Ascending aorta (tissue), 2 donors: Measurements from ENCODE around the gene SULT1A2. TPM values are rescaled to one million over a fixed set of nuclear protein-coding genes. Genes with fewer than 3 reads are reported as not detected.
A peak's percentile ranks its signal among the peaks of the same experiment; 100 is the strongest.
"Not testable (repeated sequence)": the region's sequence is repeated elsewhere in the genome, so short reads cannot be mapped to it uniquely, and the experiment has no call there.

Experiments used
- DNase-seq, 2 donors: peaks; one replicate each; pipeline ENCODE4 v3.0.0-alpha.2; 2019; ENCODE audit warnings: low spot score in 2 of 2
- H3K27ac ChIP-seq, 2 donors: fragments of 200-600 bp; sonication (generic); one replicate each; pipeline ENCODE4 v1.5.1; 2016 to 2017; ENCODE audit warnings: mild to moderate bottlenecking in 1 of 2
- H3K27me3 ChIP-seq: fragments of 200-600 bp; sonication (generic); one replicate; pipeline ENCODE4 v1.5.1; 2017
- H3K36me3 ChIP-seq, 2 donors: fragments of 200-600 bp; sonication (generic); one replicate each; pipeline ENCODE4 v1.5.1; 2016
- H3K4me1 ChIP-seq, 2 donors: fragments of 200-600 bp; sonication (generic); one replicate each; pipeline ENCODE4 v1.5.1; 2016 to 2017; ENCODE audit warnings: mild to moderate bottlenecking in 1 of 2
- H3K4me3 ChIP-seq, 2 donors: fragments of 200-600 bp; sonication (generic); one replicate each; pipeline ENCODE4 v1.5.1; 2016 to 2017; ENCODE audit warnings: mild to moderate bottlenecking in 1 of 2
- H3K9me3 ChIP-seq, 2 donors: fragments of 200-600 bp; sonication (generic); one replicate each; pipeline ENCODE4 v1.5.1; 2016
- CTCF ChIP-seq, 3 experiments: fragments of 200-600 bp in 2 of 3; fragments of 450-650 bp in 1 of 3; sonication (generic) in 2 of 3; IDR thresholded peaks; one replicate each; pipeline ENCODE4 v1.5.1; 2016 to 2019; ENCODE audit warnings: antibody characterized with exemption in 3 of 3, mild to moderate bottlenecking in 1 of 3, moderate library complexity in 1 of 3
- intact Hi-C: fragments of 100-400 bp; cut with DNase I; formaldehyde crosslinking; loops from one replicate; pipeline ENCODE4 v1.15.1; 2023
- total RNA-seq: library from RNA; depleted of rRNA; stranded (reverse); fragments of >200 nt; gene quantifications from one replicate; pipeline ENCODE4 v1.1.0, GENCODE V29; 2016

SULT1A2 gene
- total RNA-seq, 1 donor from 2014 or later = 4.3 TPM

- peak in 1 of 2 donors; percentile 63 for DNase-seq
- H3K4me1 ChIP-seq = no peaks in the 10 kb centered on the region
- no peak for TF ChIP-seq CTCF (IDR thresholded peaks at IDR 0.05)
- H3K9me3 ChIP-seq = no peaks in the 10 kb centered on the region
- no peaks in the 10 kb centered on the region for H3K27me3 ChIP-seq
- H3K36me3 ChIP-seq = no peaks in the 10 kb centered on the region
- no peak overlapping the region for H3K4me3 ChIP-seq
- intact Hi-C loops = no loop called here
- H3K27ac ChIP-seq = no peak overlapping the region
Measured at GRCh38 chr16:28606291-28607115, 9.7 kb upstream of the SULT1A2 start.

- Histone ChIP-seq H3K4me1 (no peaks in the 10 kb centered on the region), H3K27me3 (no peaks in the 10 kb centered on the region), H3K27ac (no peak overlapping the region), H3K4me3 (no peak overlapping the region), H3K36me3 (no peaks in the 10 kb centered on the region), H3K9me3 (no peaks in the 10 kb centered on the region)
- no peak for DNase-seq
- TF ChIP-seq CTCF (IDR thresholded peaks at IDR 0.05) = no peak
- intact Hi-C loops = no loop called here
Measured at GRCh38 chr16:28604186-28604565, 7.3 kb upstream of the SULT1A2 start.

GRCh38 chr16:28603381-28604185 is 6.7 kb upstream of the SULT1A2 start:
- Histone ChIP-seq H3K27me3 (no peaks in the 10 kb centered on the region), H3K36me3 (no peaks in the 10 kb centered on the region), H3K9me3 (no peaks in the 10 kb centered on the region), H3K4me3 (no peak overlapping the region), H3K27ac (no peak overlapping the region), H3K4me1 (no peaks in the 10 kb centered on the region)
- no peak for TF ChIP-seq CTCF (IDR thresholded peaks at IDR 0.05)
- intact Hi-C loops = no loop called here
- DNase-seq = peak in 1 of 2 donors; percentile 64

GRCh38 chr16:28602529-28602928 is 5.7 kb upstream of the SULT1A2 start:
- no peaks in the 10 kb centered on the region for H3K27me3 ChIP-seq
- DNase-seq = no peak
- intact Hi-C loops = no loop called here
- H3K36me3 ChIP-seq = no peaks in the 10 kb centered on the region
- H3K4me3 ChIP-seq = no peak overlapping the region
- no peaks in the 10 kb centered on the region for H3K9me3 ChIP-seq
- H3K27ac ChIP-seq = no peak overlapping the region
- H3K4me1 ChIP-seq = no peaks in the 10 kb centered on the region
- TF ChIP-seq CTCF (IDR thresholded peaks at IDR 0.05) = no peak

GRCh38 chr16:28602062-28602461 is 5.2 kb upstream of the SULT1A2 start:
- DNase-seq, intact Hi-C loops, H3K4me3 ChIP-seq, H3K27me3 ChIP-seq, H3K9me3 ChIP-seq, H3K27ac ChIP-seq, H3K36me3 ChIP-seq, H3K4me1 ChIP-seq: not testable (repeated sequence)

GRCh38 chr16:28601589-28601988 is 4.7 kb upstream of the SULT1A2 start:
- intact Hi-C loops, DNase-seq: not testable (repeated sequence)

GRCh38 chr16:28600965-28601364 is 4.1 kb upstream of the SULT1A2 start:
- intact Hi-C loops, DNase-seq, H3K36me3 ChIP-seq: not testable (repeated sequence)

More at GRCh38 chr16:28601589-28601988, 4.7 kb upstream of the SULT1A2 start:
- not testable (repeated sequence) for H3K36me3 ChIP-seq, H3K27me3 ChIP-seq, H3K4me1 ChIP-seq, H3K4me3 ChIP-seq, H3K9me3 ChIP-seq, H3K27ac ChIP-seq

GRCh38 chr16:28599377-28600285 is 2.8 kb upstream of the SULT1A2 start:
- H3K9me3 ChIP-seq, H3K27me3 ChIP-seq, DNase-seq, H3K4me1 ChIP-seq, H3K4me3 ChIP-seq, H3K27ac ChIP-seq, H3K36me3 ChIP-seq, intact Hi-C loops: not testable (repeated sequence)

More at GRCh38 chr16:28600965-28601364, 4.1 kb upstream of the SULT1A2 start:
- H3K27ac ChIP-seq, H3K27me3 ChIP-seq, H3K4me3 ChIP-seq, H3K9me3 ChIP-seq, H3K4me1 ChIP-seq: not testable (repeated sequence)
